GM12878 (cell line): ENCODE data around the gene PMIS2. TPM values are rescaled to one million over a fixed set of nuclear protein-coding genes. Genes with fewer than 3 reads are reported as not detected.

Experiments
- CEBPB ChIP-seq, 2 experiments: fragments of 150-350 bp in 1 of 2; IDR thresholded peaks; 2 replicates each; pipeline ENCODE4 v1.6.1; 2012 to 2014; ENCODE audit warnings: low read depth in 2 of 2, low read length in 2 of 2, borderline replicate concordance in 1 of 2, inconsistent platforms in 1 of 2
- NR2F1 ChIP-seq: fragments of 450-650 bp; conservative IDR thresholded peaks from 2 replicates; pipeline ENCODE4 v1.6.1; 2017; ENCODE audit warnings: mild to moderate bottlenecking
- RAD21 ChIP-seq: IDR thresholded peaks from 2 replicates; pipeline ENCODE4 v1.6.1; 2011; ENCODE audit warnings: mild to moderate bottlenecking, low read depth, low read length, moderate library complexity; ENCODE audit not compliant: insufficient read depth
- SREBF2 ChIP-seq: IDR thresholded peaks from 2 replicates; pipeline ENCODE4 v1.6.1; 2012; ENCODE audit warnings: mild to moderate bottlenecking, low read length
- ZBED1 ChIP-seq: IDR thresholded peaks from 2 replicates; pipeline ENCODE4 v1.6.1; 2016; ENCODE audit warnings: borderline replicate concordance
- ZBTB40 ChIP-seq: fragments of 450-650 bp; IDR thresholded peaks from 2 replicates; pipeline ENCODE4 v1.6.1; 2016; ENCODE audit warnings: mild to moderate bottlenecking, moderate library complexity, borderline replicate concordance
- polyA plus RNA-seq, 11 experiments: library from polyadenylated mRNA; depleted of rRNA in 4 of 11; unstranded in 6 of 11; stranded (reverse) in 5 of 11; fragments of >200 nt; fragmentation: Nextera tagmentation in 4 of 11; fragmentation: Illumina TruSeq in 1 of 11; extraction: Ambion mirVana in 4 of 11; extraction: Trizol in 1 of 11; gene quantifications; 1 replicate in 1 of 11; 2 replicates in 10 of 11; pipeline versions ENCODE4 v1.2.1 to v1.2.3, GENCODE V29; 2011 to 2016; ENCODE audit warnings: inconsistent platforms in 2 of 11, missing spikeins in 2 of 11, low read depth in 1 of 11
- total RNA-seq, 4 experiments: library from RNA; depleted of rRNA in 3 of 4; stranded (reverse); fragments of >200 nt in 3 of 4; fragmentation: Illumina TruSeq in 1 of 4; extraction: Trizol in 1 of 4; gene quantifications; 2 replicates each; pipeline versions ENCODE4 v1.2.1 to v1.2.3, GENCODE V29; 2013 to 2021
- TF ChIP-seq, protein P1 (sequence below): IDR thresholded peaks from 2 replicates; pipeline ENCODE4 v1.6.1; 2012; ENCODE audit warnings: low read depth, low read length, improper control_type of control experiment
- TF ChIP-seq, protein P2 (sequence below): IDR thresholded peaks from 2 replicates; pipeline ENCODE4 v1.6.1; 2012; ENCODE audit warnings: low read length, inconsistent platforms

The PMIS2 gene
- total and polyA plus RNA-seq, 10 of the 15 experiments (the other 5 are each of a cell fraction or from before 2014, with no cell fraction given): not detected

DNA sequence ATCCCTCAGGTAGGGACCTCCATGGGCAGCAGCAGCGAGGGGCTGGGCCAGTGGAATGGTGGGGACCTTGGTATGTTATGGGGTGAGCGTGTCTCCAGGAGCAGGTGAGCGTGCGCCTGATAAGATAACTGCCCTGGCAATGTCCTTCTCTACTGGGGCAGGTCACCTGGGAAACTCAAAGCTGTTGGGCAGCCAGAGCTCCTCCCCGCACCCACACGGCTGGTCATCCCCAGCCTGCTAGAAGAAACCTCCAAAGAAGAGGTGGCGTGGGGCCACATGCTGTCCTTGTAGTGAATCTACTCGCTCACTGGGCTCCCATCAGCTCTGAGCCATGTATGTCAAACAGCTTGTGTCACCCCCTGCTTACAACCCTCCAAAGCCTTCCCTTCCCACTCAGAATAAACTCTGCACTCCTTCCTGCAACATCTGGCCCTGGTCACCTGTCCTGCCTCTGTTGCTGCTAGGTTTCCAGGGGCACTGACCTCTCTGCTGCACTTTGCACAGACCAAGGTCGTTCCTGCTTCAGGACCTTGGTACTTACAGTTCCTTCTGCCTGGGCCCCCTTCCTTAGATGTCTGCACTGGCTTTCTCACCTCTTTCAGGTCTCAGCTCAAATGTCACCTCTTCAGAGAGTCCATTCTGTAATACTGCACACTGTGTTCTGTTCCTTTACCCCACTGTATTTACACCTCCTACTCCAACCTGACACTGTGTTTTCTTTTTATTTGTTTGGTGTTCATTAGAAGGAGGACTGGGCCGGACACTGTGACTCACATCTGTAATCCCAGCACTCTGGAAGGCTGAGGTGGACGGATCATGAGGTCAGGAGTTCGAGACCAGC, 20.7 kb upstream of the PMIS2 start (continued):
- no peak for TF ChIP-seq RAD21
- TF ChIP-seq, protein P1, sequence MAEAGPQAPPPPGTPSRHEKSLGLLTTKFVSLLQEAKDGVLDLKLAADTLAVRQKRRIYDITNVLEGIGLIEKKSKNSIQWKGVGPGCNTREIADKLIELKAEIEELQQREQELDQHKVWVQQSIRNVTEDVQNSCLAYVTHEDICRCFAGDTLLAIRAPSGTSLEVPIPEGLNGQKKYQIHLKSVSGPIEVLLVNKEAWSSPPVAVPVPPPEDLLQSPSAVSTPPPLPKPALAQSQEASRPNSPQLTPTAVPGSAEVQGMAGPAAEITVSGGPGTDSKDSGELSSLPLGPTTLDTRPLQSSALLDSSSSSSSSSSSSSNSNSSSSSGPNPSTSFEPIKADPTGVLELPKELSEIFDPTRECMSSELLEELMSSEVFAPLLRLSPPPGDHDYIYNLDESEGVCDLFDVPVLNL: no peak
- TF ChIP-seq CEBPB (IDR thresholded peaks at IDR 0.05; ENCODE audit: borderline replicate concordance in 1 of 2, low read depth in 2 of 2, low read length in 2 of 2): no peak
- TF ChIP-seq SREBF2: no peak
- TF ChIP-seq ZBED1: no peak
- no peak for TF ChIP-seq NR2F1
- TF ChIP-seq, protein P2, sequence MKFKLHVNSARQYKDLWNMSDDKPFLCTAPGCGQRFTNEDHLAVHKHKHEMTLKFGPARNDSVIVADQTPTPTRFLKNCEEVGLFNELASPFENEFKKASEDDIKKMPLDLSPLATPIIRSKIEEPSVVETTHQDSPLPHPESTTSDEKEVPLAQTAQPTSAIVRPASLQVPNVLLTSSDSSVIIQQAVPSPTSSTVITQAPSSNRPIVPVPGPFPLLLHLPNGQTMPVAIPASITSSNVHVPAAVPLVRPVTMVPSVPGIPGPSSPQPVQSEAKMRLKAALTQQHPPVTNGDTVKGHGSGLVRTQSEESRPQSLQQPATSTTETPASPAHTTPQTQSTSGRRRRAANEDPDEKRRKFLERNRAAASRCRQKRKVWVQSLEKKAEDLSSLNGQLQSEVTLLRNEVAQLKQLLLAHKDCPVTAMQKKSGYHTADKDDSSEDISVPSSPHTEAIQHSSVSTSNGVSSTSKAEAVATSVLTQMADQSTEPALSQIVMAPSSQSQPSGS: no peak
- TF ChIP-seq ZBTB40: no peak
